A549 (cell line): ENCODE data around the gene AXL. TPM values are rescaled to one million over a fixed set of nuclear protein-coding genes. Genes with fewer than 3 reads are reported as not detected.

Experiments
- ATAC-seq, 2 experiments: fragments of 200-7000 bp in 1 of 2; fragments of >200 bp in 1 of 2; cut with Nextera tagmentation in 1 of 2; cut with Tn5 transposase in 1 of 2; 3 replicates each; pipeline versions ENCODE4 v1.8.0 to v1.9.1; 2018 to 2020; ENCODE audit warnings: mild to moderate bottlenecking in 1 of 2, moderate library complexity in 1 of 2
- CTCF ChIA-PET: fragments of 300-600 bp; sonication (Branson Sonifier 250); formaldehyde crosslinking; extraction: SDS; loops from one replicate; lab custom pipeline; 2021; ENCODE audit warnings: antibody characterized with exemption, inconsistent platforms; lab: Yijun Ruan, JAX
- POLR2A ChIA-PET: fragments of 350-600 bp; formaldehyde crosslinking; extraction: SDS; loops from one replicate; lab custom pipeline; 2021; ENCODE audit warnings: antibody characterized with exemption, inconsistent platforms; lab: Yijun Ruan, JAX
- DNase-seq, 2 experiments: peaks; one replicate each; pipeline versions ENCODE4 v3.0.0 to v3.0.0-alpha.2; 2011 to 2016; ENCODE audit warnings: low read depth in 1 of 2, low spot score in 1 of 2
- FAIRE-seq: peaks from 2 replicates; lab custom pipeline; 2011; peaks lifted over from hg19 to GRCh38; lab: Jason Lieb, UNC
- H3K27ac ChIP-seq, 2 experiments: fragments of >200 bp; sonication (Bioruptor Twin); formaldehyde crosslinking; 3 replicates each; pipeline ENCODE4 v1.5.1; 2016 to 2017
- H3K4me1 ChIP-seq: fragments of >200 bp; sonication (Bioruptor Twin); formaldehyde crosslinking; 3 replicates; pipeline ENCODE4 v1.6.1; 2016
- H3K4me2 ChIP-seq: fragments of >200 bp; sonication (Bioruptor Twin); formaldehyde crosslinking; 3 replicates; pipeline ENCODE4 v1.6.1; 2016
- H3K4me3 ChIP-seq: fragments of >200 bp; sonication (Bioruptor Twin); formaldehyde crosslinking; 3 replicates; pipeline ENCODE4 v1.5.1; 2016
- H3K9me3 ChIP-seq: fragments of >200 bp; sonication (Bioruptor Twin); formaldehyde crosslinking; 3 replicates; pipeline ENCODE4 v1.6.1; 2016
- CEBPB ChIP-seq, 2 experiments: fragments of >200 bp in 1 of 2; sonication (Bioruptor Twin) in 1 of 2; formaldehyde crosslinking in 1 of 2; IDR thresholded peaks; 2 replicates each; pipeline ENCODE4 v1.6.1; 2012 to 2016
- EP300 ChIP-seq, 2 experiments: fragments of >200 bp; sonication (Bioruptor Twin); formaldehyde crosslinking; IDR thresholded peaks; 2 replicates in 1 of 2; 3 replicates in 1 of 2; pipeline ENCODE4 v1.6.1; 2016 to 2017
- HEYL ChIP-seq: fragments of 250-450 bp; sonication (Bioruptor Pico); IDR thresholded peaks from 2 replicates; pipeline ENCODE4 v1.8.0; 2021; ENCODE audit warnings: mild to moderate bottlenecking, moderate library complexity
- HOXB13 ChIP-seq: fragments of 250-450 bp; sonication (Bioruptor Pico); IDR thresholded peaks from 2 replicates; pipeline ENCODE4 v1.5.0; 2020; ENCODE audit warnings: low read depth, mild to moderate bottlenecking, moderate library complexity
- MAFK ChIP-seq: fragments of 450-650 bp; IDR thresholded peaks from 2 replicates; pipeline ENCODE4 v1.6.1; 2014; ENCODE audit not compliant: partially characterized antibody
- MYC ChIP-seq: IDR thresholded peaks from 2 replicates; pipeline ENCODE4 v1.6.1; 2012; ENCODE audit warnings: mild to moderate bottlenecking, inconsistent platforms, low read length, improper control_type of control experiment, borderline replicate concordance
- TFCP2L1 ChIP-seq: fragments of 250-450 bp; sonication (Bioruptor Pico); IDR thresholded peaks from 2 replicates; pipeline ENCODE4 v1.5.0; 2021; ENCODE audit warnings: mild to moderate bottlenecking
- TP53 ChIP-seq: fragments of 250-450 bp; sonication (Bioruptor Pico); IDR thresholded peaks from 2 replicates; pipeline ENCODE4 v1.5.0; 2021; ENCODE audit warnings: mild to moderate bottlenecking, moderate library complexity
- ZC3H11A ChIP-seq: fragments of 450-650 bp; IDR thresholded peaks from 2 replicates; pipeline ENCODE4 v1.6.1; 2014; ENCODE audit warnings: antibody characterized with exemption, mild to moderate bottlenecking
- ZNF302 ChIP-seq: fragments of 250-450 bp; sonication (Bioruptor Pico); IDR thresholded peaks from 2 replicates; pipeline ENCODE4 v1.9.0; 2021; ENCODE audit warnings: inconsistent platforms, mild to moderate bottlenecking, moderate library complexity
- WGBS: methylation state at CpG from one replicate; pipeline ENCODE4 v1.1.6; 2017; ENCODE audit errors: missing lambda C conversion rate; 5-methylcytosine and 5-hydroxymethylcytosine counted together
- polyA plus RNA-seq, 4 experiments: library from polyadenylated mRNA; depleted of rRNA in 3 of 4; stranded (reverse); fragments of >200 nt; fragmentation: RNase III in 1 of 4; extraction: RNeasy Plus Mini Kit Qiagen cat#74134 plus additional on column Dnase treatment in 1 of 4; gene quantifications; 2 replicates in 3 of 4; 3 replicates in 1 of 4; pipeline ENCODE4 v1.2.3, GENCODE V29; 2011 to 2017

The AXL gene
- polyA plus RNA-seq, 2 of the 4 experiments (the other 2 are of a cell fraction): 45.4 to 60.1 TPM

DNA sequence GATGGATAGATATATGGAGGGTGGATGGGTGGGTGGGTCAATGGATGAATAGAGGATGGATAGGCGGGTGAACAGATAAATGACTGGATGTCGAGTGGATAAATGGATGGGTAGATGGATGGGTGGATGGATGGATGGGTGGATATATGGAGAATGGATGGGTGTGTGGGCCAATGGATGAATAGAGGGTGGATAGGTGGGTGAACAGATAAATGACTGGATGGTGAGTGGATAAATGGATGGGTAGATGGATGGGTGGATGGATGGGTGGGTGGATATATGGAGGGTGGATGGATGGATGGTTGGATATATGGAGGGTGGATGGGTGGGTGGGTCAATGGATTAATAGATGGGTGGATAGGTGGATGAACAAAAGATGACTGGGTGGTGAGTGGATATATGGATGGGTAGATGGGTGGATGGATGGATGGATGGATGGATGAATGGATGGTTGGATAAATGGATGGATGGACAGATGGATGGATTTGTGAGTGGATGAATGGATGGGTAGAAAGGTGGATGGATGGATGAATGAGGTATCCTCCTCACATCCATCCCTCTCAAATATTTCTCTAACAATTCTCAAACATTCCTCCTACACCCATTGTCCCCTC is 21.0 kb downstream of the AXL start:
- Histone ChIP-seq H3K4me1 (no peaks in the 10 kb centered on the region), H3K27ac (no peak overlapping the region), H3K9me3 (no peaks in the 10 kb centered on the region)
- 94% methylated on average over 2 of the region's 2 CpGs for WGBS
- ATAC-seq: no peak
- ChIA-PET CTCF (interaction anchor here (1.1 to 1.3 kb wide), 2 partner anchors 13 to 18 kb away, joined by 4 read pairs; no protein-coding TSS in a partner anchor), POLR2A (no interaction called here)
- no peak for TF ChIP-seq ZNF302
- no peak for TF ChIP-seq HOXB13 (CRISPR knock-in tag)
- TF ChIP-seq, all 56 proteins: peak for 0
- Histone ChIP-seq H3K4me2 (no peak overlapping the region), H3K4me3 (no peak overlapping the region)
- no peak for FAIRE-seq
- DNase-seq: no peak

GRCh38 chr19:41241859-41242258 is 22.8 kb downstream of the AXL start:
- H3K4me1 ChIP-seq: no peaks in the 10 kb centered on the region
- H3K9me3 ChIP-seq: no peaks in the 10 kb centered on the region
- DNase-seq: no peak
- CTCF ChIA-PET: interaction anchor here (0.6 to 27.6 kb wide), 9 partner anchors 11 to 579 kb away, joined by 3 to 1023 read pairs (median 4); partner anchors contain the start of genes AXL, CYP2S1 and HNRNPUL1
- ATAC-seq: no peak
- POLR2A ChIA-PET: interaction anchor here (0.7 kb wide), 2 partner anchors 38 to 595 kb away, joined by 3 read pairs; no protein-coding TSS in a partner anchor
- H3K27ac ChIP-seq: no peak overlapping the region
- no peak overlapping the region for H3K4me2 ChIP-seq
- no peak for FAIRE-seq
- no peak overlapping the region for H3K4me3 ChIP-seq
- peak in 1 of 2 experiments; percentile 41; a peak in 1 of 4 replicates for TF ChIP-seq CEBPB (IDR thresholded peaks at IDR 0.05)
- peak; percentile 54 for TF ChIP-seq MAFK
- TF ChIP-seq MYC: no peak
- WGBS: 88% methylated on average over 5 of the region's 5 CpGs

DNA sequence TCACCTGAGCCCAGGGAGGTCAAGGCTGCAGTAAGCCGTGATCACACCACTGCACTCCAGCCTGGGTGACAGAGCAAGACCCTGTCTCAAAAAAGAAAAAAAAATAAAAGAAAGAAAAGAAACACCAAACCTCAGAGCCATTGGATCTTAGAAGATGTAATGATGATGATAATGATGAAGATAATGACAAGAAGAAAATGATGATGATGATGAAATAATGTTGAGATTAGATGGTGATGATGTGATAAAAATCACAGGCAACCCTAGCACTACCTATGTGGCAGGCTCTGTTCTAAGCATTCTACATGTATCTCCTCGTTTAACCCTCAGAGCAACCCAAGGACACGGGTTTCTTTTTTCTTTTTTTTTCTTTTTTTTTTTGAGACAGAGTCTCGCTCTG is 25.1 kb downstream of the AXL start:
- H3K4me3 ChIP-seq: no peak overlapping the region
- H3K4me2 ChIP-seq: no peak overlapping the region
- DNase-seq (no peak), FAIRE-seq (peak; percentile 28), ATAC-seq (no peak)
- ChIA-PET POLR2A (interaction anchor here (0.7 to 0.9 kb wide), 2 partner anchors 18 to 20 kb away, joined by 3 to 5 read pairs; partner anchors contain the start of gene HNRNPUL1), CTCF (interaction anchor here (0.6 to 27.6 kb wide), 13 partner anchors 9 to 934 kb away, joined by 3 to 1023 read pairs (median 4); partner anchors contain the start of genes AXL, CYP2S1 and HNRNPUL1)
- no peak for TF ChIP-seq HEYL (CRISPR knock-in tag)
- no peaks in the 10 kb centered on the region for H3K9me3 ChIP-seq
- 94% methylated on average over 4 of the region's 4 CpGs for WGBS
- H3K4me1 ChIP-seq: no peaks in the 10 kb centered on the region
- H3K27ac ChIP-seq: no peak overlapping the region

GRCh38 chr19:41245843-41246242 is 26.8 kb downstream of the AXL start:
- CTCF ChIA-PET: interaction anchor here (0.7 to 27.6 kb wide), 7 partner anchors 11 to 63 kb away, joined by 4 to 1023 read pairs (median 5); partner anchors contain the start of genes AXL, CYP2S1 and HNRNPUL1
- FAIRE-seq: peak; percentile 59
- DNase-seq: no peak
- TF ChIP-seq TP53 (CRISPR knock-in tag) (no peak), ZC3H11A (0 out of 2 replicates have a peak, but pooled peaks have one; percentile 5)
- TF ChIP-seq, all 56 proteins: peak for 1
- Histone ChIP-seq H3K4me2 (no peak overlapping the region), H3K4me3 (no peak overlapping the region), H3K9me3 (no peaks in the 10 kb centered on the region), H3K4me1 (no peaks in the 10 kb centered on the region), H3K27ac (no peak overlapping the region)
- WGBS: 93% methylated on average over 3 of the region's 3 CpGs
- no peak for ATAC-seq
- POLR2A ChIA-PET: no interaction called here

DNA sequence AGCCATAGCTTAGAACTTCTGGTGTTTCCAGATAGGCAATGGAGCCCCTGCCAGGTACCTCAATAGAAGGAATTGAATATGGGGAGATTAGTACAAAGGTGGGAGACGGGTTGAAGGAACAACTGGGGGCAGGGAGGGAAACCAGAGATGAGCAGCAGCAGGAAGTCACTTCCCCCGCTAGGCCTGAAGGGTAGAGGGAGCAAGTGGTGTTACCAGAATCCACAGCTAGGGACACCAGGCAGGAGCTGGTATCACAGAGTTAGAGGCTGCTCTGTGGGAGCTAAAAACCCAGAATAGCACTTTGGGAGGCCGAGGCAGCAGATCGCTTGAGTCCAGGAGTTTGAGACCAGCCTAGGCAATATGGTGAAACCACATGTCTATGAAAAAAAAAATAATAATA is 29.9 kb downstream of the AXL start:
- WGBS: 96% methylated on average over 4 of the region's 4 CpGs
- Histone ChIP-seq H3K4me2 (no peak overlapping the region), H3K4me1 (no peaks in the 10 kb centered on the region), H3K27ac (no peak overlapping the region), H3K4me3 (no peak overlapping the region), H3K9me3 (no peaks in the 10 kb centered on the region)
- peak; percentile 67 to 68; a peak in 5 of 6 replicates for ATAC-seq
- FAIRE-seq: peak; percentile 70
- 0 out of 2 replicates have a peak, but pooled peaks have one; percentile 26 for TF ChIP-seq TP53 (CRISPR knock-in tag)
- TF ChIP-seq TFCP2L1 (CRISPR knock-in tag): 0 out of 2 replicates have a peak, but pooled peaks have one; percentile 33
- TF ChIP-seq EP300 (IDR thresholded peaks at IDR 0.05): no peak
- ChIA-PET POLR2A (interaction anchor here (0.7 to 2.5 kb wide), 2 partner anchors 22 to 545 kb away, joined by 3 to 13 read pairs; no protein-coding TSS in a partner anchor), CTCF (interaction anchor here (0.6 to 27.6 kb wide), 12 partner anchors 11 to 944 kb away, joined by 3 to 1023 read pairs (median 8); partner anchors contain the start of genes AXL, CYP2S1 and HNRNPUL1)
- DNase-seq: no peak
